Activated CD4-positive, alpha-beta T cell treated with anti-CD3 and anti-CD28 coated beads, Interleukin-2, amount 10 ng/mL, durations not matched to agents 7 days and 5 days (primary cell): ENCODE data around the gene KCNA5. TPM values are rescaled to one million over a fixed set of nuclear protein-coding genes. Genes with fewer than 3 reads are reported as not detected.

Source experiments
- CTCF ChIA-PET: fragments of 350-600 bp; sonication (Branson Sonifier 250); formaldehyde crosslinking; loops from one replicate; lab custom pipeline; 2021; ENCODE audit warnings: antibody characterized with exemption; lab: Charles Lee
- POLR2A ChIA-PET: fragments of 350-600 bp; sonication (Branson Sonifier 250); formaldehyde crosslinking; loops from one replicate; lab custom pipeline; 2021; ENCODE audit warnings: antibody characterized with exemption; lab: Charles Lee
- DNase-seq: peaks from one replicate; pipeline ENCODE4 v3.0.0-alpha.2; 2020
- H3K27ac Mint-ChIP-seq: one replicate; pipeline ENCODE4 v1.8.0; 2021; ENCODE audit warnings: mild to moderate bottlenecking, moderate library complexity, mixed read lengths
- H3K27me3 Mint-ChIP-seq: one replicate; pipeline ENCODE4 v1.8.0; 2021; ENCODE audit warnings: mixed read lengths
- H3K36me3 Mint-ChIP-seq: one replicate; pipeline ENCODE4 v1.8.0; 2021; ENCODE audit warnings: low read depth, mixed read lengths
- H3K4me1 Mint-ChIP-seq: one replicate; pipeline ENCODE4 v1.8.0; 2021; ENCODE audit warnings: mixed read lengths
- H3K4me3 Mint-ChIP-seq: one replicate; pipeline ENCODE4 v1.8.0; 2021; ENCODE audit warnings: mild to moderate bottlenecking, moderate library complexity, mixed read lengths
- H3K9me3 Mint-ChIP-seq: one replicate; pipeline ENCODE4 v1.8.0; 2021; ENCODE audit warnings: mixed read lengths
- total RNA-seq, 2 experiments: library from RNA; stranded (reverse); gene quantifications; one replicate each; pipeline ENCODE4 v1.2.3, GENCODE V29; 2021

KCNA5 gene
- total RNA-seq, 2 experiments from 2014 or later, result not detected

DNA sequence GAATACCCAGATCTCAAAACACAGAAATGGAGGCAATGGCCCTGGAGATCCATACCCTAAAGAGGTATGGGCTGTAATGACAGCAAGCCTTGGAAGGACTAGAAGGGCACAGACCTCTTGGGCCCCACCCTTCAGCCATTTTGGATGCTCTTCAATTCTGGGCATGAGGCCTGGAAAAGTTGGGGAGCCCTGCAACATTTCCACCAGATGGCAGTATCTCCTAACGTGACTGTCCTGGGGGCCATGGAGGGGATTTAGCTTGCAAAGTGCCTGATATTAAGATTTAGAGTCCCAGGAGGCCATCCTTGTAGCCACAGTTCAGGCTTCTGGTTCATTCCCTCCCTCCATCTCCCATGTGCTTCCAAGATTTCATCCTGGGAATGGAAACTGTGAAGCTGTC is 30.2 kb downstream of the KCNA5 start:
- POLR2A ChIA-PET, result no interaction called here
- H3K4me1 Mint-ChIP-seq, result no peaks in the 10 kb centered on the region
- CTCF ChIA-PET, result no interaction called here
- peaks cover 3% of the 10 kb centered on the region for H3K27me3 Mint-ChIP-seq
- no peak overlapping the region for H3K4me3 Mint-ChIP-seq
- no peaks in the 10 kb centered on the region for H3K36me3 Mint-ChIP-seq
- DNase-seq, result no peak
- H3K27ac Mint-ChIP-seq, result no peak overlapping the region
- no peaks in the 10 kb centered on the region for H3K9me3 Mint-ChIP-seq

DNA sequence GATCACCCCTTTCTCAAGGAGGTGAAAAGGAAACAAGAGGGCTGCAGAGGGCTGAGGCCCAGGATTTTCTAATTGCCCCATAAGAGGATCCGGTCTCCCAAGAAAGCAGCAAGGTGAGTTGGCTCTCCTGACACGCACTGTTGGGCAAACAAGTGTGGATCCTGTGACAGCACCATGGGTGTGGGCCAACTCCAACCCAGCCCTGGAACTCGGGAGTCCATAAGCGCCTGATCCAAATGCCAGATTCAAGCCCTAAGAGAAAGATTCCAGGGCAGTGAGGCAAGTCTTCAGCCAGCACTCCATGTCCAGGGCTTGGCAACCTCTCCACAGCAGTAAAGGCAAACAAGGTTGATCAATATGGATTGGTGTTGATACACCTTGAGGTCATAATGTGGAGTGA is 33.1 kb downstream of the KCNA5 start:
- ChIA-PET CTCF (no interaction called here), POLR2A (no interaction called here)
- Mint-ChIP-seq H3K4me1 (no peaks in the 10 kb centered on the region), H3K9me3 (no peaks in the 10 kb centered on the region), H3K36me3 (no peaks in the 10 kb centered on the region), H3K27me3 (peaks cover 7% of the 10 kb centered on the region), H3K4me3 (no peak overlapping the region), H3K27ac (no peak overlapping the region)
- no peak for DNase-seq

DNA sequence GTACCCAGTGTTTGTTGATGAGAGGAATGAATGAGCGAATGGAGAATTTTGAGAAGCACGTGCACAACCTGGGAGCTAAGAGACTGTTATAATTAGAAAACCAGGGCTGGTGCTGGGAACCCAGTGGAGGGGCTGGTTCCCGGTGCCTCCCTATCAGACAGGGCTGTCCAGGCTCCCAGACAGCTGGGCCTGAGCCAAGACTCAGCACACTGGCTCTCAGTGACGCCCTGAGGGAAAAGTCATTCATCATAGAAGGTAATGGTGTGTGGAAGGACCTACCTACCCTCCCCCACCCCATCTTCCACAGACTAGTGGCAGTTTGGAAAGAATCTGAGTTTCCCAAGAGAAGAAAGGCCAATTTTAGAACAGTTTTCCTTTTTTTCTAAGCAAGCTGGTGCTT is 34.7 kb downstream of the KCNA5 start:
- Mint-ChIP-seq H3K9me3 (no peaks in the 10 kb centered on the region), H3K4me1 (no peaks in the 10 kb centered on the region), H3K27ac (no peak overlapping the region), H3K4me3 (no peak overlapping the region), H3K36me3 (no peaks in the 10 kb centered on the region), H3K27me3 (peaks cover 11% of the 10 kb centered on the region)
- no peak for DNase-seq
- CTCF ChIA-PET, result no interaction called here
- POLR2A ChIA-PET, result no interaction called here

DNA sequence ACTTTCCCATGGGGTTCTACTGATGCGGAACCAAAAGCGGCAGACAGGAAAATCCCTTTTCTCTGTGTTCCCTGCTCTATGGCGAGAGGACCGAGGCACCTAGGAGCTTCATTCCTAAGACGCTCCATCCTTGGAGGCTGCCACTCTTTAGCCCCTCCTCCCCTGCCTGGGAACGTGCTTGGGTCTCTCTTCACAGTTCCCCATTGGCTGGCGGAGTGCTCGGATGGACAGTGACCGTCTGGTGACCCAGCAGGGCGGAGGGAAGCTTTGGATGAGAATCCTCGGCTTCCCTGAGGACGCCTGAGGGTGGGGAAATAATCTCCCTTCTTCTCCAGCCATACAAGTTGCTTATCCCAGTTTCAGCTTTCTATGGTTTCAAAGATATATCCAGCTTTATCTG is 37.3 kb downstream of the KCNA5 start:
- CTCF ChIA-PET, result interaction anchor here (1.1 kb wide), 1 partner anchor 13 kb away, joined by 4 read pairs; no protein-coding TSS in a partner anchor

DNA sequence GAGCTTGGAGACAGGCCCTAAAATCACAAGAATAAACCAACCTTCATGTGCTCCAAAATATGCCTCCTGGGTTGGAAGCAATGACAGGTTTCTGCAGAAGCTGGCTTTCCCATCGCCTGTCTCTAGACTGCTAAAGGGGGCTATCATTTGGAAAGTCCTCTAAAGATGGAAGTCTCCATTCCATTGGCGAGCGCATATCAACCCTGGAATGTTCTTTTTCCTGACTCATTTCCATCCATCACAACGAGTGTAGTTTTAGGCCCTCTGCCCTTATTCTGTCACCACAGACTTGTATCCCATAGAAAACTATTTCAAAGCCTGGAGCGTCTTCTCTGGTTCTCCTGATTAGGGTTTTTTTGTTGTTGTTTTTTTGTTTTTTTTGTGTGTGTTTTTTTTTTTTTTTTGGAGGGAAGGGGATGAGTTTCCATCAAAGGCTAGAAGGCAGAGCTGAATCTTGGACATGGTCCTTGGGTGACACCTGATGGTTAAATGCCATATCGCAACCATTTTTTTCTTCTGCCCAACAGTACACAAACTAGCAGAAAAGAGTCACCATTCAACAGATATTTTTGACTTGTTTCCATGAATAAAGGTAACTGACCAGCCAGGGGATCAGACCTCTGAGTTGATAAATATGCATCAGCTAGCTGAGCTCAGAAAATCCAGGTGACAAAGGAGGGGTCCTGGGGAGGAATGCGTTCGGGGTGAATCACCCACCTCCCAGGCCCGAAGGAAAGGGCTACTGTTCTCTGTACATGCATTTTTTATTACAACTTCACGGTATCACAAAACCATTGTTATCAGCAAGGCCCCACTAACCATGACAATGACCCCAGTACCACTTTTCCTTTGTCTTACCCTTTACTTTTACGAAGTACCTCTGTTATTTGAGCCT is 40.5 kb downstream of the KCNA5 start:
- ChIA-PET POLR2A (no interaction called here), CTCF (interaction anchor here (0.6 to 2.0 kb wide), 6 partner anchors 9 to 101 kb away, joined by 3 to 7 read pairs (median 3); no protein-coding TSS in a partner anchor)
- Mint-ChIP-seq H3K27me3 (peaks cover 11% of the 10 kb centered on the region), H3K4me3 (no peak overlapping the region), H3K9me3 (no peaks in the 10 kb centered on the region), H3K27ac (no peak overlapping the region), H3K36me3 (no peaks in the 10 kb centered on the region), H3K4me1 (no peaks in the 10 kb centered on the region)
- peak; percentile 35 for DNase-seq

More for the DNA sequence above, 37.3 kb downstream of the KCNA5 start:
- H3K36me3 Mint-ChIP-seq, result no peaks in the 10 kb centered on the region
- H3K27me3 Mint-ChIP-seq, result peaks cover 11% of the 10 kb centered on the region
- POLR2A ChIA-PET, result no interaction called here
- no peak overlapping the region for H3K27ac Mint-ChIP-seq
- no peak overlapping the region for H3K4me3 Mint-ChIP-seq
- H3K9me3 Mint-ChIP-seq, result no peaks in the 10 kb centered on the region
- DNase-seq, result no peak
- H3K4me1 Mint-ChIP-seq, result no peaks in the 10 kb centered on the region

DNA sequence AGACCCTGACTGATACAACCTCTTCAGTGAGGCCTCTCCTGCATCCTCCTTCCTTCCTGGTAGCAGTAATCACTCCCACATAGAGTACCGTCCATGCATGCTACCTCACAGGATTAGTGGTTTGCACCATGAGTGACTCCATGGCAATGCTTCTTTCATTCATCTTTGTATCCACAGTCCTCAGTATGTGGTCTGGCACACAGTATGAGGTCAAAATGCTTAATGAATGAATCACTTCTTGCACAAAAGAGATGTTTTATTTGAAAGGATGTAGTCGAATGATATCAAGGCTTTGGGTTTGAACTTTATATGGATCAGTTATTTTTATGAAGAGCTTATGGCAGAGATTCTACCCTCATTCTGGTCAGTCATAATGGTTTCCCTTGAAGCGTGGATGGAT is 42.2 kb downstream of the KCNA5 start:
- DNase-seq, result no peak
- H3K36me3 Mint-ChIP-seq, result no peaks in the 10 kb centered on the region
- H3K4me3 Mint-ChIP-seq, result no peak overlapping the region
- H3K27ac Mint-ChIP-seq, result no peak overlapping the region
- ChIA-PET POLR2A (no interaction called here), CTCF (interaction anchor here (0.6 kb wide), 1 partner anchor 392 kb away, joined by 3 read pairs; no protein-coding TSS in a partner anchor)
- peaks cover 10% of the 10 kb centered on the region for H3K27me3 Mint-ChIP-seq
- H3K9me3 Mint-ChIP-seq, result no peaks in the 10 kb centered on the region
- H3K4me1 Mint-ChIP-seq, result no peaks in the 10 kb centered on the region

DNA sequence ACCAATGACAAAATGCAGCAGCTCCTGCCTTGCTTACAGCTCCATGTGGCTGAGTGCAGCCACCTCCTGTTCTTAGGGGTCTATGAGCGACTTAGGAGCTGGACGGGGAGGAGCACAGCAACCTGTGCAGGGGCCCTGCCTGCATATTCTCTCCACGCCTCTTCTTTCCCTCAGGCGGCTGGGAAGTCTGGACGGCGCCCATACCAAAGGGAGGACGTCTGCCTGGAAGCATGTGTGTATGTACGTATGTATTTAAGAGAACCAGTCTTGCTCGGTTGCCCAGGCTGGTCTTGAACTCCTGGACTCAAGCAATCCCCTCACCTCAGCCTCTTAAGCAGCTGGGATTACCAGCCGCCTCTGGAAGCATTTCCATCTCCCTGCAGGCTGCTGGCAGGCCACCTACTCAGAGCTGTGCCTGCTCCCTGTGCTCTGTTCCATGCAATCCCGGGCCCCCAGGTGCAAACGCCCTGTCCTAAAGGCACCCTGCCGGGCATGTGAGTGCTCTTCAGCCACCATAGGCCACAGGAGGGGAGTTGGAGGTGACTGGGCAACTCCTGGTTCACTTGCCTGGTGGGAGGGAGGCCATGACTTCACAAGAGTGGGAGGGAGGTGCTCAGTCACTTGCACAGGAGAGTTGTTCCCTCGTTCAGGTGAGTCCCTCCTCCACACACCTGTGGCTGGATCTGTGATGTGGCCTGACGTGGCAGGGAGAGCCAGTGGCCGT is 44.3 kb downstream of the KCNA5 start:
- ChIA-PET POLR2A (no interaction called here), CTCF (no interaction called here)
- Mint-ChIP-seq H3K36me3 (no peaks in the 10 kb centered on the region), H3K4me1 (no peaks in the 10 kb centered on the region), H3K27me3 (peaks cover 12% of the 10 kb centered on the region), H3K4me3 (no peak overlapping the region), H3K9me3 (no peaks in the 10 kb centered on the region), H3K27ac (no peak overlapping the region)
- DNase-seq, result no peak

DNA sequence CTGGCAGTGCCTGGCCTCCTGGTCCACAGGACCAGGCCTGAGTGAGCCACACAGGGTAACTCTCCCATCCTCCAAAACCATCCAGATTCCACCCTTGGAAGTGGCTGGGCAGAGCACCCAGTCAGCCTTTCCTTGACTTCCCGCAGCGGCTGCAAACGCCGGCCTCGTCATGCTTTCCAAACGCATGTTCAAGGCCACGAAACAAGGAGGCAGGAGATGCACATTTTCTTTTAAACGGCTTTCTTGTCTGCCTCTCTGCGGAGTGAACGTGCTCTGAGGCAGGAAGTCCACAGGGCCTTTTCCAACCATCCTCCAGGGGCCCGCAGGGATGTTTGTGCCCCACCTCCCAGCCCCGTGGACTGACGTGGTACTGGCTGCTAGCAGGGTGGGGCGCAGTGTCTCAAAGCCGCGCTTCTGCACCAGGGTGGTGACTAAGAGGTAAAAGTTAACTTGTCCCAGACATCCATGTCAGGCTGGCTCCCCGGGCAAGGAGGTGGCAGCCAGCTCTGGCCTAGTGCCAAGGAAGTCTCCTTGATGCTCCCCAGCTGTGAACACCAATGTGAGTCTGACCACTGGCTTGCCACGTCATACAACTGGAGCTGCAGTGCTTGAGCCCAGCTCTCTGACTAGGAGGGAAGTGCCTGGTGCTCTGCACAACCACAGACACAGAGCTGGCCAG is 45.0 kb downstream of the KCNA5 start:
- DNase-seq, result no peak
- Mint-ChIP-seq H3K27ac (no peak overlapping the region), H3K9me3 (no peaks in the 10 kb centered on the region), H3K36me3 (no peaks in the 10 kb centered on the region), H3K4me1 (no peaks in the 10 kb centered on the region), H3K27me3 (peaks cover 7% of the 10 kb centered on the region), H3K4me3 (no peak overlapping the region)
- POLR2A ChIA-PET, result no interaction called here
- CTCF ChIA-PET, result no interaction called here

DNA sequence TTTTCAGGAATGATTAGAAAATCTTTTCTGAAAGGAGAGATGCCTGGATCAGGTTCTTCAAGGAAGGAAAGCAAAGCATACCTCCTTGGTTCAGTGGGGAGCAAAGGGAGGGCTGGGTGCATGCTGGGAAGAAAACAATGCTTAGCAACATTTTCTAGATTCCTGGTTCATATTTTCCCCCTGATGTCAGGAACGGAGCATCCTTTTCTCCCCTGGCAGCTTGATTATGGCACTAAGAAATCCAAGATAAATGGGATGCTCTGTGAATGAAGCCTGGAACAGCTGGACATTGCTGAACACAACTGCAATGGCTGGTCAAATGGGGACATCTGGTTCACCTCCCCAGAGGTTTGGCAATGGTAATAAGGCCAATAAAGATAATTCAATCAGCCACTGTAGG is 50.9 kb downstream of the KCNA5 start:
- no peaks in the 10 kb centered on the region for H3K9me3 Mint-ChIP-seq
- no peak overlapping the region for H3K4me3 Mint-ChIP-seq
- H3K27ac Mint-ChIP-seq, result no peak overlapping the region
- DNase-seq, result no peak
- peaks cover 7% of the 10 kb centered on the region for H3K27me3 Mint-ChIP-seq
- H3K36me3 Mint-ChIP-seq, result no peaks in the 10 kb centered on the region
- H3K4me1 Mint-ChIP-seq, result no peaks in the 10 kb centered on the region
- ChIA-PET CTCF (no interaction called here), POLR2A (no interaction called here)

DNA sequence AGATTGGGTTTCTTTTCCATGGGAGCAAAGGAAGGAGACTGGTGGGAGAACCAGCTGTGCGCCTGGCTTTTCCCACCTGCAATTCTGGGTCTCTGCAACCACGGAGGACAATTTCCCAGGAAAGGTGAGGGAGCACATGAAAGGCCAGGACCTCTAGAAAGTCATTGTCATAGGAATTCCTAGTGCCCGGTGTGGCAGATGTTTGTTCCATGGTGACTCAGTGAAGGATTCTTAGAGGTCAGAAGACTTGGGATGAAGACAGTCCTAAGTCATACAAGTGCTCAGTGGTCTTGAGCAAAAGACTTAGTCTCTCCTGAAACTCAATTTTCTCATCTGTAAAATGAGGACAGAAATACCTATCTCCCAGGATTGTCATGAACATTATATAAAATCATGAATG is 51.3 kb downstream of the KCNA5 start:
- peaks cover 7% of the 10 kb centered on the region for H3K27me3 Mint-ChIP-seq
- no peak overlapping the region for H3K27ac Mint-ChIP-seq
- DNase-seq, result no peak
- H3K4me3 Mint-ChIP-seq, result no peak overlapping the region
- no peaks in the 10 kb centered on the region for H3K4me1 Mint-ChIP-seq
- H3K36me3 Mint-ChIP-seq, result no peaks in the 10 kb centered on the region
- POLR2A ChIA-PET, result no interaction called here
- CTCF ChIA-PET, result no interaction called here
- H3K9me3 Mint-ChIP-seq, result no peaks in the 10 kb centered on the region
